Endodermal cell (in vitro differentiated cells): ENCODE measurements around the gene CENPX. TPM values are rescaled to one million over a fixed set of nuclear protein-coding genes. Genes with fewer than 3 reads are reported as not detected.

Experiments used
- DNase-seq: peaks from one replicate; pipeline ENCODE4 v3.0.0-alpha.2; 2017
- H3K27ac ChIP-seq: 2 replicates; pipeline ENCODE4 v1.5.1; 2013; ENCODE audit warnings: mild to moderate bottlenecking, low read depth, low read length, moderate library complexity
- H3K27me3 ChIP-seq: 2 replicates; pipeline ENCODE4 v1.6.1; 2013; ENCODE audit warnings: mild to moderate bottlenecking, low read length, moderate library complexity; ENCODE audit not compliant: insufficient read depth, control insufficient read depth, poor library complexity, severe bottlenecking
- H3K36me3 ChIP-seq: 2 replicates; pipeline ENCODE4 v1.7.0; 2013; ENCODE audit warnings: mild to moderate bottlenecking, low read length, moderate library complexity; ENCODE audit not compliant: control insufficient read depth, insufficient read depth
- H3K4me1 ChIP-seq: one replicate; pipeline ENCODE4 v1.7.0; 2013; ENCODE audit warnings: low read length; ENCODE audit not compliant: control insufficient read depth, insufficient read depth
- H3K4me3 ChIP-seq: 2 replicates; pipeline ENCODE4 v1.5.1; 2013; ENCODE audit warnings: mild to moderate bottlenecking, low read length, moderate library complexity
- H3K9ac ChIP-seq: 2 replicates; pipeline ENCODE4 v1.6.1; 2013; ENCODE audit warnings: mild to moderate bottlenecking, low read length, moderate library complexity; ENCODE audit not compliant: poor library complexity, severe bottlenecking; ENCODE audit errors: extremely low read depth
- H3K9me3 ChIP-seq: 2 replicates; pipeline ENCODE4 v1.6.1; 2013; ENCODE audit warnings: mild to moderate bottlenecking, low read length, moderate library complexity; ENCODE audit not compliant: control insufficient read depth
- H3K27ac Mint-ChIP-seq: 2 replicates; pipeline ENCODE4 v1.8.0; 2020; ENCODE audit warnings: mixed read lengths
- H3K27me3 Mint-ChIP-seq: 2 replicates; pipeline ENCODE4 v1.8.0; 2021; ENCODE audit warnings: mild to moderate bottlenecking, mixed read lengths; ENCODE audit not compliant: insufficient read depth
- H3K36me3 Mint-ChIP-seq: 2 replicates; pipeline ENCODE4 v1.8.0; 2020; ENCODE audit warnings: low read depth, mixed read lengths
- H3K4me1 Mint-ChIP-seq: 2 replicates; pipeline ENCODE4 v1.8.0; 2020; ENCODE audit warnings: mixed read lengths
- H3K4me3 Mint-ChIP-seq: 2 replicates; pipeline ENCODE4 v1.8.0; 2020; ENCODE audit warnings: mild to moderate bottlenecking, moderate library complexity, mixed read lengths
- H3K9me3 Mint-ChIP-seq: 2 replicates; pipeline ENCODE4 v1.8.0; 2020; ENCODE audit warnings: mild to moderate bottlenecking, mixed read lengths
- WGBS, 2 experiments: methylation state at CpG; one replicate each; pipeline versions ENCODE4 v1.1.5 to v1.1.7; 2013; ENCODE audit warnings: missing lambda C conversion rate in 2 of 2, mixed read lengths in 1 of 2; ENCODE audit not compliant: insufficient coverage in 1 of 2, insufficient read length in 1 of 2; 5-methylcytosine and 5-hydroxymethylcytosine counted together
- total RNA-seq, 2 donors: library from RNA; stranded (reverse); fragmentation: NEBNext Ultra II Directional in 1 of 2; extraction: Animal tissue kit (Norgen Biotek cat#: 25700) in 1 of 2; gene quantifications; 2 replicates in 1 of 2; 3 replicates in 1 of 2; pipeline ENCODE4 v1.2.1, GENCODE V29; 2021
- TF ChIP-seq, protein P1 (sequence below): fragments of 200-600 bp; sonication (generic); conservative IDR thresholded peaks from 2 replicates; pipeline ENCODE4 v1.5.0; 2021; ENCODE audit warnings: antibody characterized with exemption, mild to moderate bottlenecking

CENPX gene
- total RNA-seq, 2 donors from 2014 or later, result 80.0 to 85.0 TPM

DNA sequence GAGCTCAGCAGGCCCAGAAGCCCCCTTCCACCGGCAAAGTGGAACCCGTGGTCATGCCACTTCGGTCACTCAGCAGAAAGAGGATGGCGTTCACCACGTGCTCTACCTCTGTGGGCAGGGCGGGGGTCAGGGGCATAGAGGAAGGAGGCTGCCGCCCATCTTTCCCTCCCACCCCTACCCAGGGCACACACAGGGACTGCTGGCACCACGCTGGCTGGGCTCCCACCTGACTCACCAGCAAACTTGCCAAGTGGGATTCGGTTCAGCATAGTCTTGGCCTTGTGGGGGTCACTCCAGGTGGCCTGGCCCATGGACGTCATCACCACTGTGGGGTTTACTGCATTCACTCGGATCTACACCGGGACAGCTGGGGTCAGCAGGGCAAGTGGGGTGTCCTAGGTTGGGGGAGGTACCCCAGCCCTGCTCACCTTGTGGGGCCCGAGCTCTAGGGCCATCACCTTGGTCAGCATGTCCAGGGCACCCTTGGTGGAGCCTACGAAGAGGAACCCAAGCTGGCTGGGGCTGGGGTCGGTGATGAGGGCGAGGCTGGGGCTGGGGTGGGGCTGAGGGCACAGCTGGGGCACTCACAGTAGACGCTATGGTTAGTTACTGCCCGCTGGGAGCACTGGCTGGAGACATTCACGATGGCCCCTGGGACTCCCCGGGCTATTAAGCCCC, 13.4 kb upstream of the CENPX start:
- Mint-ChIP-seq H3K27ac (no peak overlapping the region), H3K4me1 (peaks cover 4% of the 10 kb centered on the region), H3K36me3 (peaks cover 3% of the 10 kb centered on the region), H3K27me3 (peaks cover 12% of the 10 kb centered on the region), H3K4me3 (peak overlapping the region; percentile 62), H3K9me3 (peaks cover 3% of the 10 kb centered on the region)
- Histone ChIP-seq H3K27me3 (no peaks in the 10 kb centered on the region), H3K4me1 (no peaks in the 10 kb centered on the region), H3K4me3 (peak overlapping the region; percentile 86), H3K36me3 (no peaks in the 10 kb centered on the region), H3K9ac (no peak overlapping the region), H3K27ac (no peak overlapping the region), H3K9me3 (no peaks in the 10 kb centered on the region)
- DNase-seq, result no peak
- 92% methylated on average over 10 to 20 of the region's 20 CpGs for WGBS, 2 experiments
- TF ChIP-seq, protein P1, sequence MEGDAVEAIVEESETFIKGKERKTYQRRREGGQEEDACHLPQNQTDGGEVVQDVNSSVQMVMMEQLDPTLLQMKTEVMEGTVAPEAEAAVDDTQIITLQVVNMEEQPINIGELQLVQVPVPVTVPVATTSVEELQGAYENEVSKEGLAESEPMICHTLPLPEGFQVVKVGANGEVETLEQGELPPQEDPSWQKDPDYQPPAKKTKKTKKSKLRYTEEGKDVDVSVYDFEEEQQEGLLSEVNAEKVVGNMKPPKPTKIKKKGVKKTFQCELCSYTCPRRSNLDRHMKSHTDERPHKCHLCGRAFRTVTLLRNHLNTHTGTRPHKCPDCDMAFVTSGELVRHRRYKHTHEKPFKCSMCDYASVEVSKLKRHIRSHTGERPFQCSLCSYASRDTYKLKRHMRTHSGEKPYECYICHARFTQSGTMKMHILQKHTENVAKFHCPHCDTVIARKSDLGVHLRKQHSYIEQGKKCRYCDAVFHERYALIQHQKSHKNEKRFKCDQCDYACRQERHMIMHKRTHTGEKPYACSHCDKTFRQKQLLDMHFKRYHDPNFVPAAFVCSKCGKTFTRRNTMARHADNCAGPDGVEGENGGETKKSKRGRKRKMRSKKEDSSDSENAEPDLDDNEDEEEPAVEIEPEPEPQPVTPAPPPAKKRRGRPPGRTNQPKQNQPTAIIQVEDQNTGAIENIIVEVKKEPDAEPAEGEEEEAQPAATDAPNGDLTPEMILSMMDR, result no peak

GRCh38 chr17:82035488-82035887, 12.8 kb upstream of the CENPX start:
- TF ChIP-seq, protein P1, result no peak
- Histone ChIP-seq H3K27ac (no peak overlapping the region), H3K9ac (no peak overlapping the region), H3K4me1 (no peaks in the 10 kb centered on the region), H3K9me3 (no peaks in the 10 kb centered on the region), H3K36me3 (no peaks in the 10 kb centered on the region), H3K4me3 (no peak overlapping the region), H3K27me3 (no peaks in the 10 kb centered on the region)
- no peak overlapping the region for H3K4me3 Mint-ChIP-seq
- peaks cover 2% of the 10 kb centered on the region for H3K9me3 Mint-ChIP-seq
- H3K27ac Mint-ChIP-seq, result no peak overlapping the region
- H3K27me3 Mint-ChIP-seq, result peaks cover 9% of the 10 kb centered on the region
- WGBS, 2 experiments, result 96 to 100% methylated on average over 3 to 8 of the region's 8 CpGs
- no peak for DNase-seq
- H3K4me1 Mint-ChIP-seq, result peaks cover 4% of the 10 kb centered on the region
- peaks cover 3% of the 10 kb centered on the region for H3K36me3 Mint-ChIP-seq

DNA sequence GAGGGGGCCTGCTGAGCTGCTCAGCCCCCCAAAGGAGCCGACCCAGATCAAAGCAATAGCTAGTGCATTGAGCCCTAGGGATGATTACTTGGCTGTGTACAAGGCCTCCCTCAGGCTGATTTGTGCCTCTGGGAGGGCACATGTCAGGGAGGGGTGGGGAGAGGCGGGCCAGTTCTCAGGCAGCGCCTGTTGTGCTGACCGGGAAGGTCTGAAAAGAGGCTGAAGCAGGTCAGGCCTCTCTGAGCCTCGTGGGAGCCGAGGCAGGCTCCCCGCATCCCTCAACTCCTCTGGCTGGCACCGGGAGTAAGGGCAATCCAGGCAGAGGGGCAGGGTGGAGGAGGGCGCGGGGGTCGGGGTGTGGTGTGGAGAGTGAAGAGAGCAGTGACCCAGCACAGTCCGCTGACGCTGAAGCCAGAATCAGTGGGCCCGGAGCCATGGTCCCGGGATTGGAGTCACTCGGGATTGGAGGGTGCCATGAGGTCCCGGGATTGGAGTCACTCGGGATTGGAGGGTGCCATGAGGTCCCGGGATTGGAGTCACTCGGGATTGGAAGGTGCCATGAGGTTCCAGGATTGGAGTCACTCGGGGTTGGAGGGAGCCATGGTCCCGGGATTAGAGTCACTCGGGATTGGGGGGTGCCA, 11.8 kb upstream of the CENPX start:
- TF ChIP-seq, protein P1, result no peak
- H3K27ac Mint-ChIP-seq, result no peak overlapping the region
- 85 to 90% methylated on average over 10 to 23 of the region's 23 CpGs for WGBS, 2 experiments
- no peaks in the 10 kb centered on the region for H3K4me1 ChIP-seq
- peaks cover 3% of the 10 kb centered on the region for H3K36me3 Mint-ChIP-seq
- H3K9me3 Mint-ChIP-seq, result peaks cover 2% of the 10 kb centered on the region
- no peak overlapping the region for H3K9ac ChIP-seq
- H3K27ac ChIP-seq, result no peak overlapping the region
- no peaks in the 10 kb centered on the region for H3K9me3 ChIP-seq
- no peaks in the 10 kb centered on the region for H3K36me3 ChIP-seq
- H3K4me3 ChIP-seq, result no peak overlapping the region
- H3K27me3 Mint-ChIP-seq, result peaks cover 8% of the 10 kb centered on the region
- H3K4me3 Mint-ChIP-seq, result no peak overlapping the region
- DNase-seq, result peak; percentile 84
- no peaks in the 10 kb centered on the region for H3K27me3 ChIP-seq
- H3K4me1 Mint-ChIP-seq, result peaks cover 4% of the 10 kb centered on the region
